HG03460 (cell line): ENCODE results near the gene NKX2-3.

Source experiments
- ATAC-seq: cut with Tn5 transposase; IDR thresholded peaks from one replicate; pipeline ENCODE4 v1.9.1; 2021; ENCODE audit not compliant: unreplicated experiment

The NKX2-3 gene

DNA sequence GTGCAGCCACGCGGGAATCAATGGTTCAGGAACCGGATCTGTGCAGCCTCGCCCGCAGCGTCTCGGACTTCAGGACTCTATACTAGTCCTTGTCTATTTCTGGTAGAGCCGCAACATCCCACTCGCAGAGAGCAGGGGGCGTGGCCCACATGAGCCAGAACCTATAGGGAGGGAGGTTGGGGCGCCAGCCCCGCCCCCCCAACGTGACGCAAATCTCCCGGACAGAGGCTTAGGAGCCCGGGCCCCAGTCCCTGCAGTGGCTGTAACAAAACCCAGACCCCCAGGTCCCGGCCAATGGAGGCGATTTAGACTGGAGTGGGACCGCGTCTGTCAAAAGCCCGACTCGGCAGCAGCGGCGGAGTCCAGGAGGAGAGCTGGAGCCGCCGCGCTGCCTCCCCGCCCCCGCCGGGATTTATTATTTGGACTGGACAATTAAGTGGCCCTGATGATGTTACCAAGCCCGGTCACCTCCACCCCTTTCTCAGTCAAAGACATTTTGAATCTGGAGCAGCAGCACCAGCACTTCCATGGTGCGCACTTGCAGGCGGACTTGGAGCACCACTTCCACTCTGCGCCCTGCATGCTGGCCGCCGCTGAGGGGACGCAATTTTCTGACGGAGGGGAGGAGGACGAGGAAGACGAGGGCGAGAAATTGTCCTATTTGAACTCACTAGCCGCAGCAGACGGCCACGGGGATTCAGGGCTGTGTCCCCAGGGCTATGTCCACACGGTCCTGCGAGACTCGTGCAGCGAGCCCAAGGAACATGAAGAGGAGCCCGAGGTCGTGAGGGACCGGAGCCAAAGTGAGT is at the start of gene NKX2-3:
TSS of gene NKX2-3 (plus strand) at position 256 of the 809 bp plus-strand sequence. CDS start at position 446, 190 bp downstream.
- ATAC-seq, result no peak

- no peak for ATAC-seq
These were observed 47.8 kb upstream of the NKX2-3 start for GRCh38 chr10:99484626-99485581.

DNA sequence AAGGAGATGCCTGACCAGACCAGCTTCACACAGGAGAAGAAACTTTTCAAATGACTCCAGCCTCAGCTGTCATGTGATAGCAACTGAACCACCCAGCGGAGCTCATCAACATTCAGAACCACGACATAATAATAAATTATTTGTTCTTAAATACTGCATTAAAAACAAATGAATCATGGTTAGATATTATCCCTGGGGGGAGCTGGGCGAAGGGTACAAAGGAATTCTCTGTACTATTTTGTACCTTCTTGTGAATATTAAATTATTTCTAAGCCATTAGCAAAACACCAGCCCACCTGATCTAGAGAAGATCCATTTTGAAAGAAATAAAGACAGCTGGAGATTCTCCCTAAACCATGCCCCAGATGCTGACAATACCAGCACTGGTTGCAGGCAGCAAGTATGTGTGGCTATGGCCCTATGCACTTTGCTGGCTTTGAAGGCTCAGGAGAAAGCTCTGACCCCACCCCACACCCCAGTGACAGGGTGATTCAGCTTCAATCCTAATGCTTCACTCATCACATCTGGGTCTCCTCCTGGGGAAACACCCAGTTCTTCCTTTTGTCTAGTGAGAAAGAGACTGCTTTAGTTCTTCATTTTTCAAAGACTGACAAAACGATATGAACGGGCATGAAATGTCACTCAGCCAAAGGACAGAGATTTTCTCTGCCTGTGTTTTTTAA is 45.5 kb upstream of the NKX2-3 start:
- no peak for ATAC-seq

DNA sequence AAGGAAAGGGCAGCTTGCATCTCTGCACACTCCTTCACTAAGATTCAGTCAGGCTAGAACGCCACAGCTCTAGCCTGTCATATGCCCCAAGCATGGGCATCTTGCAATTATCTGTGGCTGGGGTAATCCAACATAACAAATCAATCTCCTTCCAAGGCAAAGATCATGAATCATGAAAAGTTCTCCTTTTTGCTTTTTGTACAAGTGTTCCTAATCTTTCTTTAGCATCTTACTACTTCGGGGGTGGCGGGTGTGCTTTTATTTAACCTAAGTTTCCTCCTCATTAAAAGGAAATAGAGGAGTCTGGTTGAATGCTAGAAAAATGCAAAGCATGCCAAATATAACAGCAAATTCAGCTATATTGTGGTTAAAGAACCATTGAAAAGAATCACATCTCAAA is 43.5 kb upstream of the NKX2-3 start:
- ATAC-seq, result no peak

DNA sequence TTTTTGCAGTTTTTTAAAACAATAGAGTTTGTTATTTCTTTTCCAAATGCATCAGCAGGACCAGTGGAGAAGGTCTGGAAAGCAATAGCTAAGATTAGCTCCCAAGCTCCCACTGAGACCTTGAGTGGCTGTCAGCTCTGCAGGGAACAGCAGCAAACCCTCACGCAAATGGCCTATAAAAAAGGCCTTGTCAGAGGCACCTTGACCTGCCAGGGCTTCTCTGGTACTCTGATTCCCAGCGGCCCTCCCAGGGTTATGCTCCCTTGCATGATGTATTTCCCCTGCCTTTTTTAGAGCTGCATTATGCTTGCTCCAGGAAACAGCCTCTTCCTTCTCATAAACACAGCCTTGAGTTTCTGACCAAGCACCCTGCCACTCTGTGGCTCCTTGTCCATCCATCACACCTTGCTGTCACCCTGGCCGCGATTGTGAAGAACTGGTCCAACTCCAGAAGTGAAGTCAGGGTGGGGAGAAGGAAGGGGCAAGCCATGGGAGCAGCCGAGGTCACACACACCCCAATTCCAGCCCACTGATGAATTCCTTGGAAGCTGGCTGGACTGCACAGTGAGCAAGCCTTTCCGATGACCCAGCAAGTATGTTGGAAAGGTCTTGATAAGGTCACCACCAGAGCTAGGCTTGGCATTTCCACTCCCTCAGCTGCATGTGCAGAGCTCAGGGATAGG is 35.3 kb upstream of the NKX2-3 start:
- no peak for ATAC-seq

- ATAC-seq, result no peak
These were observed 26.3 kb upstream of the NKX2-3 start for GRCh38 chr10:99506416-99506815.

DNA sequence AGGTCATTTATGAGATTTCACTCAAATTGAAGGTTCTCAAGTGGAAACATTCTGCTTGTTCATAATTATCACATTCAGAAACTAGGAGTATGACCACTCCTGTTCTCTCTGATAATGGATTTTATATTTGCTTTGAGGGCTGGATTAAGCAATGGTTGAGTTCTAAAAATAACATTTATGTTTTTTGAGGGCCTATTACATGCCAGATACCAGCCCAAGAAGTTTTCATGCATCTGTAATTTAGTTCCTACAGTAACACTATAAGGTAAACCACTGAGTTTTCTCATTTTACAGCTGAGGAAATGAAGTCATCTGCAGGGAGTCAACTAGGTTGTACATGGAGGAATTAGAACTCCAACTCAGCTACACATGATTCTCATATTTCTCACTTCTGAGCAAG is 25.5 kb upstream of the NKX2-3 start:
- ATAC-seq, result no peak

DNA sequence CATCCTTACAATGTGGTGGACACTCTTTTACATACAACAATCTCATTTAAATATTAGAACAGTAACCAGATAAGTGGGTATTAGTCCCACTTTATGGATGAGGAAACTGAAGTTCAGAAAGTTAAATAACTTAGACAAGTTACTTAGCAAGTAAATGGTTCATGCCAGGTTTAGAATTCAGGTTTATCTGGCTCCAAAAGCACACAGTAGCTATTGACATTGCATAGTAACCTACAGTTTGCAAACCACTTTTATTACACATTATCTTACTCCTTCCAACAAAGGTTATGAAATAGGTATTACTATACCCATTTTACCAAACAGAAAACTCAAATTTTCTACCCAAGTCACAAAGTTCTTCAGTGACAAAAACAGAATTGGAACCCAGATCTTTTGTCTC is 19.7 kb upstream of the NKX2-3 start:
- ATAC-seq, result no peak

DNA sequence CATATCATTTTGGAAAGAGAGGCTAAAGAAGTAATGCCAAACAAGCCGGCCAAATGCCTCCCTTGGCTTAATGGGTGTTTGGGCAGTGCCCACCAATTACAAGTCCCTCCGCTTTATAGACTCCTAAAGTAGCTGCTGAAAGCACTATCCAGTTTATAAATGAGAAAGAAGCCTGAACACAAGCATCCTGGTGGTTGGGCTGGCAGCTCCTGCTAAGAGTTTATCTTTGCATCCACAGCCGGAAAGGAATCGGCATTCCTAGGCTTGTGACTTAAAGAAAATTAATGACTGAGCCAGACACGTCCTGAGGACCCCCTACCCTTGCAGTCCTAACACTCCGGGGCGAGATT is 13.1 kb upstream of the NKX2-3 start:
- ATAC-seq, result no peak

- ATAC-seq, result no peak
These were observed 12.5 kb upstream of the NKX2-3 start for GRCh38 chr10:99520040-99520846.

DNA sequence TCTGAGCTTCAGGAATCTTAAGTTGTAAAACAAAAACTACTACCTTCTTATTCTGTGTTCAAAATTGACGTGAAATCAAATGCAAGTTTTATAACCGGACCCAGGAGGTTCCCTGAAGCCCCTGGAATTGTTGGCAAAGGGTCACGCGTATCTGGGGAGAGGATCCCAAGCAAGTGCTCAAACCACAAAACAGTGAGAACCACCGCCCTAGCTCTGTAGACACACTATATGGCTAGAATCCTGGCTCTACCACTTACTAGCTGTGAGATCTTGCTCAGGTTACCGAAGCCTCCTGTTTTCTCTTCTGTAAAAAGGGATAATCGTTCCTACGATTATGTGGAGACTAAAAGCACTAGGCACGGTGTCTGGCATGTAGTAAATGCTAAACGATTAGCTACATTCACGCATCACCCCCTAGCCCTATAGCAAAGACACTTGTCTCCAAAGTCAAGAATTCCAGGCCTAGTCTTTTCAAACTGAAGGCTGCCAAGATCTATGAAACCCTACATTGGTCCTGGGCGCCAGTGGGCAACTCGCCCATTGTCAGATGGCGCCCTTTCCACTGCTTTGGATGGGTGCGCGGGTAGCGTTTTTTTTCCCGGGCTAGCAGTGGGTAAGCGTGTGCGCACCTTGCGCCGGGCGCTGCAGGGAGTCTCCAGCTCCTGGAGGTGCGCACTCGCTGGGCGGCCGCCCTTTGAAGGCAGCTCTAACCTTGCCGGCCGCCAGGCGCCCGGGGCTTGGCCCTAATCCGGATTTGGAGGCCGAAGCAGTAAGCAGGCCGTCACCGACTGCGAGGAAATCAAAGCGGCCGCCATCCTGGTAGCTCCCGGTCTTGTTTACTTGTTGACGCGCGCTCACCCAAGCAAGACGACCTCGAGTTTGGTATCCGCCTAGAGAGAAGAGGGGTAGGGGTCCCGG is 11.6 kb upstream of the NKX2-3 start:
- ATAC-seq, result no peak

GRCh38 chr10:99521765-99522469 is 10.8 kb upstream of the NKX2-3 start:
- ATAC-seq, result no peak

- ATAC-seq, result no peak
These were observed 10.1 kb upstream of the NKX2-3 start for GRCh38 chr10:99522470-99523250.

GRCh38 chr10:99523251-99523773 is 9.4 kb upstream of the NKX2-3 start:
- ATAC-seq, result no peak

DNA sequence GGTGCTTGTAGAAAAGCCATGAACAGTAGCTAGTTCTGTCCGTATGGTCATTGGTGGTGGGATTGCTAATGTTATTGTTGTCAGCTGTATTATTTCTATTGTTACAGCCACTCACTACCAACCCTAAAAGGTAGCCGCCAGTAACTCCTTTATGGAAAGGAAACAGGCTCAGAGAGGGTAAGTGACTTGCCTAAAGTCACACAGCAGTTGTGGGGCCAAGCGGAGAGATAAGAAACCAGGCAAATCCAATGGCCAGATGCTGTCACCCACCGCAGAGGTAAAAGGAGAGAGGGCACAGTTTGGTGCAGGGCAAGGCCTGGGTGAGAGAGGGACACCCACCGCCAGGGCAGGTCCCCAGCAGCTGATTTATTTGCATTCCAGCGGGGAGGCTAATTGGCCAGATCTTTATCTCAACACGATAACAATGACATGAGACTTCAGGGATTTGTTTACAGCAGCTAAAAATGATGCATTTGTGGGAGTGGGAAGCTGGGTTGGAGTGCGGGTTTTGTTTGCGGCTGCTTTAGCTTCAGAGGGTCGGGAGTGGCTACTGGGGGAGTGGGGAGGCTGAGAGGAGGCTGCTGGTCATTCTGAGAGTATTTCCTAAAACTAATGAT is 8.6 kb upstream of the NKX2-3 start:
- no peak for ATAC-seq

- ATAC-seq, result no peak
These were observed 7.9 kb upstream of the NKX2-3 start for GRCh38 chr10:99524736-99525380.
